ENCODE measurements around the gene TMEM63C.

TMEM63C gene

GRCh38 chr14:77144412-77145115 lies 37.0 kb upstream of the TMEM63C start:
- DNase-seq (ENCODE audit: insufficient read length) (no peak), FAIRE-seq (no peak)
- TF ChIP-seq POLR2A (IDR thresholded peaks at IDR 0.05; ENCODE audit: low read depth, low read length), result no peak

GRCh38 chr14:77145975-77146740 lies 35.4 kb upstream of the TMEM63C start:
- no peak for FAIRE-seq
- DNase-seq (ENCODE audit: insufficient read length), result no peak
- TF ChIP-seq POLR2A (IDR thresholded peaks at IDR 0.05; ENCODE audit: low read depth, low read length) (no peak), TAF1 (IDR thresholded peaks at IDR 0.05; ENCODE audit: borderline replicate concordance, low read depth, low read length) (no peak), POLR2AphosphoS5 (IDR thresholded peaks at IDR 0.05; ENCODE audit: low read depth, low read length) (no peak)

- FAIRE-seq (no peak), DNase-seq (ENCODE audit: insufficient read length) (no peak)
- TF ChIP-seq POLR2AphosphoS5 (IDR thresholded peaks at IDR 0.05; ENCODE audit: low read depth, low read length) (no peak), TAF1 (IDR thresholded peaks at IDR 0.05; ENCODE audit: borderline replicate concordance, low read depth, low read length) (no peak), POLR2A (IDR thresholded peaks at IDR 0.05; ENCODE audit: low read depth, low read length) (no peak)
These were observed 32.9 kb upstream of the TMEM63C start for GRCh38 chr14:77148510-77149231.

GRCh38 chr14:77151245-77151644 lies 30.4 kb upstream of the TMEM63C start:
- FAIRE-seq, result no peak
- no peak for TF ChIP-seq TAF1 (IDR thresholded peaks at IDR 0.05; ENCODE audit: borderline replicate concordance, low read depth, low read length)
- no peak for TF ChIP-seq POLR2A (IDR thresholded peaks at IDR 0.05; ENCODE audit: low read depth, low read length)
- TF ChIP-seq POLR2AphosphoS5 (IDR thresholded peaks at IDR 0.05; ENCODE audit: low read depth, low read length), result no peak

GRCh38 chr14:77151918-77152588 lies 29.5 kb upstream of the TMEM63C start:
- DNase-seq (ENCODE audit: insufficient read length) (no peak), FAIRE-seq (no peak)
- TF ChIP-seq POLR2A (IDR thresholded peaks at IDR 0.05; ENCODE audit: low read depth, low read length) (no peak), TAF1 (IDR thresholded peaks at IDR 0.05; ENCODE audit: borderline replicate concordance, low read depth, low read length) (no peak), POLR2AphosphoS5 (IDR thresholded peaks at IDR 0.05; ENCODE audit: low read depth, low read length) (no peak)

More at GRCh38 chr14:77151245-77151644, 30.4 kb upstream of the TMEM63C start:
- no peak for DNase-seq (ENCODE audit: insufficient read length)

- TF ChIP-seq POLR2A (IDR thresholded peaks at IDR 0.05; ENCODE audit: low read depth, low read length) (no peak), TAF1 (IDR thresholded peaks at IDR 0.05; ENCODE audit: borderline replicate concordance, low read depth, low read length) (no peak), POLR2AphosphoS5 (IDR thresholded peaks at IDR 0.05; ENCODE audit: low read depth, low read length) (no peak)
- DNase-seq (ENCODE audit: insufficient read length) (no peak), FAIRE-seq (no peak)
These were observed 27.8 kb upstream of the TMEM63C start for GRCh38 chr14:77153802-77154201.

- FAIRE-seq (no peak), DNase-seq (ENCODE audit: insufficient read length) (no peak)
- TF ChIP-seq POLR2AphosphoS5 (IDR thresholded peaks at IDR 0.05; ENCODE audit: low read depth, low read length) (no peak), POLR2A (IDR thresholded peaks at IDR 0.05; ENCODE audit: low read depth, low read length) (no peak), TAF1 (IDR thresholded peaks at IDR 0.05; ENCODE audit: borderline replicate concordance, low read depth, low read length) (no peak)
These were observed 27.2 kb upstream of the TMEM63C start for GRCh38 chr14:77154421-77154820.

- no peak for TF ChIP-seq POLR2A (IDR thresholded peaks at IDR 0.05; ENCODE audit: low read depth, low read length)
- no peak for TF ChIP-seq TAF1 (IDR thresholded peaks at IDR 0.05; ENCODE audit: borderline replicate concordance, low read depth, low read length)
- DNase-seq (ENCODE audit: insufficient read length) (no peak), FAIRE-seq (no peak)
These were observed 26.5 kb upstream of the TMEM63C start for GRCh38 chr14:77155083-77155482.

GRCh38 chr14:77157740-77158139 lies 23.9 kb upstream of the TMEM63C start:
- FAIRE-seq, result no peak
- DNase-seq (ENCODE audit: insufficient read length), result no peak
- TF ChIP-seq TAF1 (IDR thresholded peaks at IDR 0.05; ENCODE audit: borderline replicate concordance, low read depth, low read length) (no peak), POLR2AphosphoS5 (IDR thresholded peaks at IDR 0.05; ENCODE audit: low read depth, low read length) (no peak), POLR2A (IDR thresholded peaks at IDR 0.05; ENCODE audit: low read depth, low read length) (no peak)

- TF ChIP-seq POLR2AphosphoS5 (IDR thresholded peaks at IDR 0.05; ENCODE audit: low read depth, low read length) (no peak), POLR2A (IDR thresholded peaks at IDR 0.05; ENCODE audit: low read depth, low read length) (no peak), TAF1 (IDR thresholded peaks at IDR 0.05; ENCODE audit: borderline replicate concordance, low read depth, low read length) (no peak)
- DNase-seq (ENCODE audit: insufficient read length) (no peak), FAIRE-seq (no peak)
These were observed 23.3 kb upstream of the TMEM63C start for GRCh38 chr14:77158175-77158881.

GRCh38 chr14:77158882-77159255 lies 22.7 kb upstream of the TMEM63C start:
- FAIRE-seq (no peak), DNase-seq (ENCODE audit: insufficient read length) (no peak)
- no peak for TF ChIP-seq POLR2A (IDR thresholded peaks at IDR 0.05; ENCODE audit: low read depth, low read length)
- no peak for TF ChIP-seq TAF1 (IDR thresholded peaks at IDR 0.05; ENCODE audit: borderline replicate concordance, low read depth, low read length)
- TF ChIP-seq POLR2AphosphoS5 (IDR thresholded peaks at IDR 0.05; ENCODE audit: low read depth, low read length), result no peak
